Activated T-helper 9 cell treated with anti-CD3 and anti-CD28 coated beads, Interleukin-2, amount 50 U/mL, for 16 hours (primary cell): ENCODE data around the gene PEF1.

ENCODE experiments used
- DNase-seq: peaks from one replicate; pipeline ENCODE4 v3.0.0-alpha.2; 2020; ENCODE audit warnings: low read depth

Gene PEF1

GRCh38 chr1:31628931-31629556 is 15.6 kb downstream of the PEF1 start:
- no peak for DNase-seq

GRCh38 chr1:31627930-31628559 is 16.6 kb downstream of the PEF1 start:
- DNase-seq: no peak

- DNase-seq: no peak
Measured at GRCh38 chr1:31627301-31627929, 17.3 kb downstream of the PEF1 start.

- no peak for DNase-seq
Measured at GRCh38 chr1:31626223-31627207, 18.2 kb downstream of the PEF1 start.

GRCh38 chr1:31625561-31626222 is 19.0 kb downstream of the PEF1 start:
- DNase-seq: no peak

- DNase-seq: no peak
Measured at GRCh38 chr1:31624731-31625514, 19.8 kb downstream of the PEF1 start.

- no peak for DNase-seq
Measured at GRCh38 chr1:31624309-31624708, 20.4 kb downstream of the PEF1 start.

- no peak for DNase-seq
Measured at GRCh38 chr1:31623365-31623764, 21.3 kb downstream of the PEF1 start.

- no peak for DNase-seq
Measured at GRCh38 chr1:31621847-31622730, 22.6 kb downstream of the PEF1 start.

- DNase-seq: no peak
Measured at GRCh38 chr1:31621498-31621820, 23.2 kb downstream of the PEF1 start.

- DNase-seq: no peak
Measured at GRCh38 chr1:31620631-31621497, 23.8 kb downstream of the PEF1 start.

GRCh38 chr1:31618916-31619846 is 25.5 kb downstream of the PEF1 start:
- DNase-seq: no peak

- DNase-seq: peak; percentile 21
Measured at GRCh38 chr1:31617916-31618746, 26.5 kb downstream of the PEF1 start.

- DNase-seq: no peak
Measured at GRCh38 chr1:31617218-31617915, 27.3 kb downstream of the PEF1 start, which contains the start of gene HCRTR1. TSS of gene HCRTR1 (plus strand) at chr1:31617689. CDS start at chr1:31619193, 1,504 bp downstream.

- no peak for DNase-seq
Measured at GRCh38 chr1:31615939-31616338, 28.7 kb downstream of the PEF1 start.

GRCh38 chr1:31615414-31615813 is 29.3 kb downstream of the PEF1 start:
- DNase-seq: no peak
